SH-SY5Y (cell line): Measurements from ENCODE around the gene KRTAP2-1.
"Not testable (repeated sequence)": the region's sequence is repeated elsewhere in the genome, so short reads cannot be mapped to it uniquely, and the experiment has no call there.

Source experiments
- GATA2 ChIP-seq: IDR thresholded peaks from 2 replicates; pipeline ENCODE4 v1.6.1; 2011; ENCODE audit warnings: mild to moderate bottlenecking, low read depth, low read length
- GATA3 ChIP-seq: IDR thresholded peaks from 2 replicates; pipeline ENCODE4 v1.6.1; 2011; ENCODE audit warnings: low read depth, mild to moderate bottlenecking, low read length, moderate library complexity

DNA sequence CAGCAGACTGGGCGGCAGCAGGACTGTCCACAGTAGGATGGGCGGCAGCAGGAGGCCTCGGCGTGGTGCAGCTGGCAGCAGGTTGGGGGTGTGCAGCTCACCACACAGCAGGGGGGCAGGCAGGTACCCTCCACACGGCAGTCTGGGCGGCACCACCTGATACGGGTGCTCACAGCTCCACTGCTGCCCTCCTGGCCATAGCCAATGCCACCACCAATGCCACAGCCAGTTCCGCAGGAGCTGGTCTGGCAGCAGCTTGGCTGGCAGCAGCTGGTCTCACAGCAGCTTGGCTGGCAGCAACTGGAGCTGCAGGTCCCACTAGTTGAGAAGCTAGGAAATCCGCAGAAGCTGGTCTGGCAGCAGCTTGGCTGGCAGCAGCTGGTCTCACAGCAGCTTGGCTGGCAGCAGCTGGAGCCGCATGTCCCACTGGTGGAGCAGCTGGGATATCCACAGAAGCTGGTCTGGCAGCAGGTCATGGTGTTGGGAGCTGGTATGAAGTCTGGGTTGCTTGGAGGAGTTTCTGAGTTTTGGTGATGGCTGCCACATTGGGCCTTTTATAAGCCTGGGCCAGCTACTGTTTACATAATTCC, 12.7 kb downstream of the KRTAP2-1 start, which contains the start of gene KRTAP1-3:
- TF ChIP-seq GATA2, GATA3: not testable (repeated sequence)
